Measurements from ENCODE around the gene IRF3.
A peak's percentile ranks its signal among the peaks of the same experiment; 100 is the strongest.

IRF3 gene

GRCh38 chr19:49687150-49687549 lies 21.5 kb upstream of the IRF3 start:
- no peak for DNase-seq (ENCODE audit: low read depth)

- DNase-seq (ENCODE audit: low read depth), result no peak
These were observed 20.9 kb upstream of the IRF3 start for GRCh38 chr19:49686503-49687088.

GRCh38 chr19:49685845-49686332 lies 20.2 kb upstream of the IRF3 start:
- no peak for DNase-seq (ENCODE audit: low read depth)

GRCh38 chr19:49684983-49685553 lies 19.4 kb upstream of the IRF3 start:
- no peak for DNase-seq (ENCODE audit: low read depth)

- no peak for DNase-seq (ENCODE audit: low read depth)
These were observed 18.8 kb upstream of the IRF3 start for GRCh38 chr19:49684251-49684982.

GRCh38 chr19:49683814-49684250 lies 18.2 kb upstream of the IRF3 start:
- DNase-seq (ENCODE audit: low read depth), result no peak

- no peak for DNase-seq (ENCODE audit: low read depth)
These were observed 16.6 kb upstream of the IRF3 start for GRCh38 chr19:49682274-49682673.

GRCh38 chr19:49681830-49682229 lies 16.2 kb upstream of the IRF3 start:
- no peak for DNase-seq (ENCODE audit: low read depth)

GRCh38 chr19:49680421-49681351 lies 15.0 kb upstream of the IRF3 start:
- DNase-seq (ENCODE audit: low read depth), result peak; percentile 88

GRCh38 chr19:49679771-49680413 lies 14.2 kb upstream of the IRF3 start:
- no peak for DNase-seq (ENCODE audit: low read depth)

GRCh38 chr19:49678985-49679770 lies 13.5 kb upstream of the IRF3 start:
- no peak for DNase-seq (ENCODE audit: low read depth)

- peak; percentile 69 for DNase-seq (ENCODE audit: low read depth)
These were observed 12.4 kb upstream of the IRF3 start for GRCh38 chr19:49677901-49678674.

- peak; percentile 39 for DNase-seq (ENCODE audit: low read depth)
These were observed 11.7 kb upstream of the IRF3 start, which contains the start of gene PRMT1 for GRCh38 chr19:49677231-49677900. PRMT1 (plus strand) TSS chr19:49677271; CDS start chr19:49677281, 10 bp downstream.

GRCh38 chr19:49676784-49677230 lies 11.2 kb upstream of the IRF3 start:
- DNase-seq (ENCODE audit: low read depth), result peak; percentile 97

GRCh38 chr19:49676136-49676783 lies 10.6 kb upstream of the IRF3 start:
- no peak for DNase-seq (ENCODE audit: low read depth)

GRCh38 chr19:49672131-49672919 lies 6.7 kb upstream of the IRF3 start:
- DNase-seq (ENCODE audit: low read depth), result peak; percentile 67

- DNase-seq (ENCODE audit: low read depth), result no peak
These were observed 3.9 kb upstream of the IRF3 start for GRCh38 chr19:49669516-49669915.

- DNase-seq (ENCODE audit: low read depth), result no peak
These were observed 1.8 kb upstream of the IRF3 start for GRCh38 chr19:49667473-49667872.
